Stimulated activated CD8-positive, alpha-beta memory T cell treated with anti-CD3 and anti-CD28 coated beads, Interleukin-15, amount 100 ng/mL, for 4 hours (primary cell): ENCODE measurements around the gene CMIP.

Source experiments
- DNase-seq, 2 donors: peaks; one replicate each; pipeline ENCODE4 v3.0.0-alpha.2; 2020; ENCODE audit warnings: low read depth in 2 of 2

Gene CMIP

GRCh38 chr16:81637336-81638235 is 193.0 kb downstream of the CMIP start:
- DNase-seq = no peak

GRCh38 chr16:81638286-81638945 is 193.8 kb downstream of the CMIP start:
- DNase-seq = no peak

GRCh38 chr16:81639348-81639747 is 194.7 kb downstream of the CMIP start:
- no peak for DNase-seq

- no peak for DNase-seq
Measured at GRCh38 chr16:81639931-81640680, 195.5 kb downstream of the CMIP start.

- DNase-seq = no peak
Measured at GRCh38 chr16:81640681-81641070, 196.1 kb downstream of the CMIP start.

GRCh38 chr16:81641395-81642106 is 196.9 kb downstream of the CMIP start:
- no peak for DNase-seq

- no peak for DNase-seq
Measured at GRCh38 chr16:81642107-81642436, 197.5 kb downstream of the CMIP start.

- DNase-seq = no peak
Measured at GRCh38 chr16:81642943-81643342, 198.3 kb downstream of the CMIP start.

GRCh38 chr16:81645266-81645694 is 200.7 kb downstream of the CMIP start:
- DNase-seq = no peak

GRCh38 chr16:81645925-81646324 is 201.3 kb downstream of the CMIP start:
- DNase-seq = no peak

GRCh38 chr16:81646561-81646960 is 202.0 kb downstream of the CMIP start:
- DNase-seq = no peak

GRCh38 chr16:81647527-81647926 is 202.9 kb downstream of the CMIP start:
- no peak for DNase-seq

- DNase-seq = no peak
Measured at GRCh38 chr16:81649561-81650184, 205.1 kb downstream of the CMIP start.

- no peak for DNase-seq
Measured at GRCh38 chr16:81650281-81650680, 205.7 kb downstream of the CMIP start.

- no peak for DNase-seq
Measured at GRCh38 chr16:81650982-81651562, 206.5 kb downstream of the CMIP start.

- no peak for DNase-seq
Measured at GRCh38 chr16:81651758-81652718, 207.4 kb downstream of the CMIP start.

- no peak for DNase-seq
Measured at GRCh38 chr16:81652798-81653505, 208.3 kb downstream of the CMIP start.

GRCh38 chr16:81654346-81654745 is 209.7 kb downstream of the CMIP start:
- no peak for DNase-seq

GRCh38 chr16:81655469-81656162 is 211.0 kb downstream of the CMIP start:
- no peak for DNase-seq
